GM12892 (cell line): ENCODE measurements around the gene HCRTR1.

ENCODE experiments used
- POLR2A ChIP-seq: IDR thresholded peaks from 2 replicates; pipeline ENCODE4 v1.6.1; 2011; ENCODE audit warnings: low read depth, low read length, control low read depth
- POLR2AphosphoS5 ChIP-seq: IDR thresholded peaks from 2 replicates; pipeline ENCODE4 v1.6.1; 2011; ENCODE audit warnings: low read depth, low read length, control low read depth
- TAF1 ChIP-seq: IDR thresholded peaks from 2 replicates; pipeline ENCODE4 v1.6.1; 2011; ENCODE audit warnings: low read depth, mild to moderate bottlenecking, control low read depth, low read length, borderline replicate concordance

- TF ChIP-seq POLR2A (no peak), TAF1 (no peak), POLR2AphosphoS5 (no peak)
Observed at GRCh38 chr1:31575369-31576140, 41.9 kb upstream of the HCRTR1 start.
